Measurements from ENCODE around the gene SERPINB12. TPM values are rescaled to one million over a fixed set of nuclear protein-coding genes. Genes with fewer than 3 reads are reported as not detected.

The SERPINB12 gene
- total RNA-seq, 1 donor from 2014 or later: not detected

DNA sequence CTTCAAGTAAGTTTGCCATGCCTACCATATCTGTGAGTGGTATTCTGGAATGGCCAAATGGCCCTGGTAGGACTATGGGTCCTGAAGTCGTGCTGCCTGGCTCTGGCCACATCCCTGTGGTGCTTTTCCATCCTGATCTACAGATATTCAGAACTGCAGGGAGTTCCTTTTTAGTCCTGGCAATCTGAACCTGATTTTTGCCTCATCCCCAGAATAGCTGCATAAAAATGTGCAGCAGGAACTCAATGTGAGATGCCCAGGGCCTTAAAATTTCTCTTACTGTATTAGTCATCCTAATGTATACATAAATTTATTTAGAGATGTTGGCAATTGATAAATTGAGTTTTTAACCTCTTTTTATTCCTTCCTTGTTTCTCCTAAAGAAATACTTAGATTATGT is 50.3 kb downstream of the SERPINB12 start:
- Mint-ChIP-seq H3K4me3 (no peak overlapping the region), H3K27ac (ENCODE audit: unreplicated experiment) (no peak overlapping the region), H3K9me3 (no peaks in the 10 kb centered on the region), H3K4me1 (no peaks in the 10 kb centered on the region), H3K27me3 (ENCODE audit: low read depth) (no peaks in the 10 kb centered on the region), H3K36me3 (ENCODE audit: low read depth) (no peaks in the 10 kb centered on the region)
- TF ChIP-seq, protein P1, sequence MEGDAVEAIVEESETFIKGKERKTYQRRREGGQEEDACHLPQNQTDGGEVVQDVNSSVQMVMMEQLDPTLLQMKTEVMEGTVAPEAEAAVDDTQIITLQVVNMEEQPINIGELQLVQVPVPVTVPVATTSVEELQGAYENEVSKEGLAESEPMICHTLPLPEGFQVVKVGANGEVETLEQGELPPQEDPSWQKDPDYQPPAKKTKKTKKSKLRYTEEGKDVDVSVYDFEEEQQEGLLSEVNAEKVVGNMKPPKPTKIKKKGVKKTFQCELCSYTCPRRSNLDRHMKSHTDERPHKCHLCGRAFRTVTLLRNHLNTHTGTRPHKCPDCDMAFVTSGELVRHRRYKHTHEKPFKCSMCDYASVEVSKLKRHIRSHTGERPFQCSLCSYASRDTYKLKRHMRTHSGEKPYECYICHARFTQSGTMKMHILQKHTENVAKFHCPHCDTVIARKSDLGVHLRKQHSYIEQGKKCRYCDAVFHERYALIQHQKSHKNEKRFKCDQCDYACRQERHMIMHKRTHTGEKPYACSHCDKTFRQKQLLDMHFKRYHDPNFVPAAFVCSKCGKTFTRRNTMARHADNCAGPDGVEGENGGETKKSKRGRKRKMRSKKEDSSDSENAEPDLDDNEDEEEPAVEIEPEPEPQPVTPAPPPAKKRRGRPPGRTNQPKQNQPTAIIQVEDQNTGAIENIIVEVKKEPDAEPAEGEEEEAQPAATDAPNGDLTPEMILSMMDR (conservative IDR thresholded peaks at IDR 0.05): no peak
- no peak for DNase-seq (ENCODE audit: low read depth, low spot score)

DNA sequence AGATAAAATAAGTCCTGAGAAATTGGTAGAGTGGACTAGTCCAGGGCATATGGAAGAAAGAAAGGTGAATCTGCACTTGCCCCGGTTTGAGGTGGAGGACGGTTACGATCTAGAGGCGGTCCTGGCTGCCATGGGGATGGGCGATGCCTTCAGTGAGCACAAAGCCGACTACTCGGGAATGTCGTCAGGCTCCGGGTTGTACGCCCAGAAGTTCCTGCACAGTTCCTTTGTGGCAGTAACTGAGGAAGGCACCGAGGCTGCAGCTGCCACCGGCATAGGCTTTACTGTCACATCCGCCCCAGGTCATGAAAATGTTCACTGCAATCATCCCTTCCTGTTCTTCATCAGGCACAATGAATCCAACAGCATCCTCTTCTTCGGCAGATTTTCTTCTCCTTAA is 54.8 kb downstream of the SERPINB12 start:
- no peak for DNase-seq (ENCODE audit: low read depth, low spot score)
- H3K27ac Mint-ChIP-seq (ENCODE audit: unreplicated experiment): no peak overlapping the region
- no peaks in the 10 kb centered on the region for H3K4me1 Mint-ChIP-seq
- TF ChIP-seq, protein P1 (conservative IDR thresholded peaks at IDR 0.05): no peak
- no peaks in the 10 kb centered on the region for H3K36me3 Mint-ChIP-seq (ENCODE audit: low read depth)
- H3K4me3 Mint-ChIP-seq: no peak overlapping the region
- H3K27me3 Mint-ChIP-seq (ENCODE audit: low read depth): no peaks in the 10 kb centered on the region
- peaks cover 4% of the 10 kb centered on the region for H3K9me3 Mint-ChIP-seq

GRCh38 chr18:63603355-63603754 is 61.2 kb downstream of the SERPINB12 start:
- no peak overlapping the region for H3K4me3 Mint-ChIP-seq
- H3K36me3 Mint-ChIP-seq (ENCODE audit: low read depth): no peaks in the 10 kb centered on the region
- no peak overlapping the region for H3K27ac Mint-ChIP-seq (ENCODE audit: unreplicated experiment)
- no peaks in the 10 kb centered on the region for H3K4me1 Mint-ChIP-seq
- TF ChIP-seq, protein P1 (conservative IDR thresholded peaks at IDR 0.05): no peak
- peaks cover 4% of the 10 kb centered on the region for H3K9me3 Mint-ChIP-seq
- H3K27me3 Mint-ChIP-seq (ENCODE audit: low read depth): no peaks in the 10 kb centered on the region
- DNase-seq (ENCODE audit: low read depth, low spot score): no peak

GRCh38 chr18:63603772-63604171 is 61.6 kb downstream of the SERPINB12 start:
- no peak for DNase-seq (ENCODE audit: low read depth, low spot score)
- Mint-ChIP-seq H3K4me1 (no peaks in the 10 kb centered on the region), H3K27me3 (ENCODE audit: low read depth) (no peaks in the 10 kb centered on the region), H3K36me3 (ENCODE audit: low read depth) (no peaks in the 10 kb centered on the region), H3K4me3 (no peak overlapping the region), H3K9me3 (peaks cover 4% of the 10 kb centered on the region), H3K27ac (ENCODE audit: unreplicated experiment) (peak overlapping the region; percentile 15)
- TF ChIP-seq, protein P1 (conservative IDR thresholded peaks at IDR 0.05): no peak

GRCh38 chr18:63604791-63605567 is 62.8 kb downstream of the SERPINB12 start:
- no peaks in the 10 kb centered on the region for H3K27me3 Mint-ChIP-seq (ENCODE audit: low read depth)
- H3K4me1 Mint-ChIP-seq: no peaks in the 10 kb centered on the region
- TF ChIP-seq, protein P1 (conservative IDR thresholded peaks at IDR 0.05): no peak
- H3K27ac Mint-ChIP-seq (ENCODE audit: unreplicated experiment): no peak overlapping the region
- H3K36me3 Mint-ChIP-seq (ENCODE audit: low read depth): no peaks in the 10 kb centered on the region
- no peak for DNase-seq (ENCODE audit: low read depth, low spot score)
- H3K9me3 Mint-ChIP-seq: peaks cover 4% of the 10 kb centered on the region
- no peak overlapping the region for H3K4me3 Mint-ChIP-seq

All from neural crest cell (in vitro differentiated cells).